ENCODE measurements around the gene ZFP36. TPM values are rescaled to one million over a fixed set of nuclear protein-coding genes. Genes with fewer than 3 reads are reported as not detected.

Gene ZFP36
- total and polyA plus RNA-seq, 4 experiments from 2014 or later, result 151 to 191 (median 158) TPM

DNA sequence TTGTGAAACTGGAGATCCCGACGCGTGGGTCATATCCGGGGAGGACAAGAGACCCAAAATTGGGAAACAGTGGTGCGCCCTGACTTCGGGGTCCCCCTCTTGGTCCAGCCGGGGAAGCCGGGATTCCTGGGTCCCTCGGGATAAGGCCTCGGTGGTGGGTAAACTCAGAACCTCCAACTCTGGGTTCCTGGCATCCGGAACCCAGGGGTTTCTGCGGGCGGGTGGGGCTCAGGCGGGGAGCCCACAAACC lies 688 bp downstream of the ZFP36 start:
- H3K36me3 ChIP-seq (ENCODE audit: insufficient read depth, low read length), result peaks cover 14% of the 10 kb centered on the region
- Mint-ChIP-seq H3K4me1 (peaks cover 33 to 95% (median 54%) of the 10 kb centered on the region in 4 donors), H3K4me3 (peak overlapping the region; percentile 88 to 99 (median 97)), H3K27me3 (peaks cover 0 to 7% of the 10 kb centered on the region in 2 donors), H3K9me3 (peaks cover 0 to 16% (median 0%) of the 10 kb centered on the region in 8 donors), H3K27ac (peak overlapping the region; percentile 99 to 100 (median 99)), H3K36me3 (peaks cover 22 to 53% of the 10 kb centered on the region in 2 donors)
- no peaks in the 10 kb centered on the region for H3K9me3 ChIP-seq (ENCODE audit: control insufficient read depth in 1 of 2, low read length in 2 of 2)
- peaks cover 62% of the 10 kb centered on the region for H3K4me1 ChIP-seq (ENCODE audit: insufficient read depth, low read length)
- POLR2A ChIA-PET (ENCODE audit: partially characterized antibody), result interaction anchor here (0.9 to 11.3 kb wide), 13 partner anchors 9 to 1343 kb away, joined by 3 to 276 read pairs (median 10); partner anchors contain the start of genes ACTMAP, GMFG, MED29 and PAF1
- peak in 1 of 5 donors; percentile 83 for DNase-seq
- peak overlapping the region; percentile 97 to 100 for H3K4me3 ChIP-seq (ENCODE audit: low read length in 2 of 2)
- CTCF ChIA-PET (ENCODE audit: partially characterized antibody), result interaction anchor here (1.8 to 4.3 kb wide), 2 partner anchors 10 to 28 kb away, joined by 8 to 54 read pairs; partner anchors contain the start of gene RPS16
- H3K27me3 ChIP-seq (ENCODE audit: insufficient read depth, low read length), result no peaks in the 10 kb centered on the region
- intact Hi-C loops (cut with micrococcal nuclease), result loop anchor here (2.0 kb wide), 1 partner anchor 557 kb away; no protein-coding TSS in a partner anchor
- peak overlapping the region; percentile 100 for H3K27ac ChIP-seq (ENCODE audit: low read depth, low read length)

DNA sequence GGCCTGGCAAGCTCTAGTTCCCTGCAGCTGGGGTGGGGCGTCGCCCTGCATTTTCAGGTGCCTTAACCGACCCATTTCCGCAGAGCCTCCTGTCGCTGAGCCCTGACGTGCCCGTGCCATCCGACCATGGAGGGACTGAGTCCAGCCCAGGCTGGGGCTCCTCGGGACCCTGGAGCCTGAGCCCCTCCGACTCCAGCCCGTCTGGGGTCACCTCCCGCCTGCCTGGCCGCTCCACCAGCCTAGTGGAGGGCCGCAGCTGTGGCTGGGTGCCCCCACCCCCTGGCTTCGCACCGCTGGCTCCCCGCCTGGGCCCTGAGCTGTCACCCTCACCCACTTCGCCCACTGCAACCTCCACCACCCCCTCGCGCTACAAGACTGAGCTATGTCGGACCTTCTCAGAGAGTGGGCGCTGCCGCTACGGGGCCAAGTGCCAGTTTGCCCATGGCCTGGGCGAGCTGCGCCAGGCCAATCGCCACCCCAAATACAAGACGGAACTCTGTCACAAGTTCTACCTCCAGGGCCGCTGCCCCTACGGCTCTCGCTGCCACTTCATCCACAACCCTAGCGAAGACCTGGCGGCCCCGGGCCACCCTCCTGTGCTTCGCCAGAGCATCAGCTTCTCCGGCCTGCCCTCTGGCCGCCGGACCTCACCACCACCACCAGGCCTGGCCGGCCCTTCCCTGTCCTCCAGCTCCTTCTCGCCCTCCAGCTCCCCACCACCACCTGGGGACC lies 1.2 kb downstream of the ZFP36 start:
- Histone ChIP-seq H3K36me3 (ENCODE audit: insufficient read depth, low read length) (peaks cover 14% of the 10 kb centered on the region), H3K4me3 (ENCODE audit: low read length in 2 of 2) (peak overlapping the region; percentile 97 to 100), H3K27me3 (ENCODE audit: insufficient read depth, low read length) (no peaks in the 10 kb centered on the region), H3K4me1 (ENCODE audit: insufficient read depth, low read length) (peaks cover 57% of the 10 kb centered on the region), H3K9me3 (ENCODE audit: control insufficient read depth in 1 of 2, low read length in 2 of 2) (no peaks in the 10 kb centered on the region), H3K27ac (ENCODE audit: low read depth, low read length) (peak overlapping the region; percentile 100)
- ChIA-PET CTCF (ENCODE audit: partially characterized antibody) (interaction anchor here (1.8 to 4.3 kb wide), 2 partner anchors 10 to 28 kb away, joined by 8 to 54 read pairs; partner anchors contain the start of gene RPS16), POLR2A (ENCODE audit: partially characterized antibody) (interaction anchor here (0.9 to 11.3 kb wide), 13 partner anchors 9 to 1343 kb away, joined by 3 to 276 read pairs (median 10); partner anchors contain the start of genes ACTMAP, GMFG, MED29 and PAF1)
- H3K9me3 Mint-ChIP-seq, result peaks cover 0 to 16% (median 0%) of the 10 kb centered on the region in 8 donors
- peaks cover 0 to 7% of the 10 kb centered on the region in 2 donors for H3K27me3 Mint-ChIP-seq
- H3K4me3 Mint-ChIP-seq, result peak overlapping the region; percentile 88 to 99 (median 97)
- DNase-seq, result peak in 4 of 5 donors; percentile 77 to 86 (median 84)
- H3K27ac Mint-ChIP-seq, result peak overlapping the region; percentile 99 to 100 (median 99)
- H3K4me1 Mint-ChIP-seq, result peaks cover 33 to 92% (median 50%) of the 10 kb centered on the region in 4 donors
- H3K36me3 Mint-ChIP-seq, result peaks cover 22 to 53% of the 10 kb centered on the region in 2 donors
- intact Hi-C loops (cut with micrococcal nuclease), result loop anchor here (2.0 kb wide), 1 partner anchor 557 kb away; no protein-coding TSS in a partner anchor

DNA sequence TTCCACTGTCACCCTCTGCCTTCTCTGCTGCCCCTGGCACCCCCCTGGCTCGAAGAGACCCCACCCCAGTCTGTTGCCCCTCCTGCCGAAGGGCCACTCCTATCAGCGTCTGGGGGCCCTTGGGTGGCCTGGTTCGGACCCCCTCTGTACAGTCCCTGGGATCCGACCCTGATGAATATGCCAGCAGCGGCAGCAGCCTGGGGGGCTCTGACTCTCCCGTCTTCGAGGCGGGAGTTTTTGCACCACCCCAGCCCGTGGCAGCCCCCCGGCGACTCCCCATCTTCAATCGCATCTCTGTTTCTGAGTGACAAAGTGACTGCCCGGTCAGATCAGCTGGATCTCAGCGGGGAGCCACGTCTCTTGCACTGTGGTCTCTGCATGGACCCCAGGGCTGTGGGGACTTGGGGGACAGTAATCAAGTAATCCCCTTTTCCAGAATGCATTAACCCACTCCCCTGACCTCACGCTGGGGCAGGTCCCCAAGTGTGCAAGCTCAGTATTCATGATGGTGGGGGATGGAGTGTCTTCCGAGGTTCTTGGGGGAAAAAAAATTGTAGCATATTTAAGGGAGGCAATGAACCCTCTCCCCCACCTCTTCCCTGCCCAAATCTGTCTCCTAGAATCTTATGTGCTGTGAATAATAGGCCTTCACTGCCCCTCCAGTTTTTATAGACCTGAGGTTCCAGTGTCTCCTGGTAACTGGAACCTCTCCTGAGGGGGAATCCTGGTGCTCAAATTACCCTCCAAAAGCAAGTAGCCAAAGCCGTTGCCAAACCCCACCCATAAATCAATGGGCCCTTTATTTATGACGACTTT lies 2.0 kb downstream of the ZFP36 start:
- H3K4me3 ChIP-seq (ENCODE audit: low read length in 2 of 2), result peak overlapping the region; percentile 97 to 100
- H3K9me3 ChIP-seq (ENCODE audit: control insufficient read depth in 1 of 2, low read length in 2 of 2), result no peaks in the 10 kb centered on the region
- H3K27me3 ChIP-seq (ENCODE audit: insufficient read depth, low read length), result no peaks in the 10 kb centered on the region
- H3K9me3 Mint-ChIP-seq, result peaks cover 0 to 16% (median 0%) of the 10 kb centered on the region in 8 donors
- H3K27ac ChIP-seq (ENCODE audit: low read depth, low read length), result peak overlapping the region; percentile 100
- intact Hi-C loops (cut with micrococcal nuclease), result no loop called here
- H3K27ac Mint-ChIP-seq, result peak overlapping the region; percentile 99 to 100 (median 99)
- POLR2A ChIA-PET (ENCODE audit: partially characterized antibody), result interaction anchor here (0.6 to 11.3 kb wide), 14 partner anchors 10 to 1342 kb away, joined by 3 to 276 read pairs (median 7); partner anchors contain the start of genes ACTMAP, EID2B, GMFG and MED29
- H3K36me3 ChIP-seq (ENCODE audit: insufficient read depth, low read length), result peaks cover 14% of the 10 kb centered on the region
- H3K36me3 Mint-ChIP-seq, result peaks cover 22 to 53% of the 10 kb centered on the region in 2 donors
- CTCF ChIA-PET (ENCODE audit: partially characterized antibody), result interaction anchor here (1.8 to 4.3 kb wide), 2 partner anchors 11 to 27 kb away, joined by 8 to 54 read pairs; partner anchors contain the start of gene RPS16
- peaks cover 33 to 85% (median 48%) of the 10 kb centered on the region in 4 donors for H3K4me1 Mint-ChIP-seq
- H3K27me3 Mint-ChIP-seq, result peaks cover 0 to 7% of the 10 kb centered on the region in 2 donors
- peaks cover 50% of the 10 kb centered on the region for H3K4me1 ChIP-seq (ENCODE audit: insufficient read depth, low read length)
- peak overlapping the region; percentile 88 to 99 (median 97) for H3K4me3 Mint-ChIP-seq
- DNase-seq, result peak; percentile 48 to 74 (median 59)

DNA sequence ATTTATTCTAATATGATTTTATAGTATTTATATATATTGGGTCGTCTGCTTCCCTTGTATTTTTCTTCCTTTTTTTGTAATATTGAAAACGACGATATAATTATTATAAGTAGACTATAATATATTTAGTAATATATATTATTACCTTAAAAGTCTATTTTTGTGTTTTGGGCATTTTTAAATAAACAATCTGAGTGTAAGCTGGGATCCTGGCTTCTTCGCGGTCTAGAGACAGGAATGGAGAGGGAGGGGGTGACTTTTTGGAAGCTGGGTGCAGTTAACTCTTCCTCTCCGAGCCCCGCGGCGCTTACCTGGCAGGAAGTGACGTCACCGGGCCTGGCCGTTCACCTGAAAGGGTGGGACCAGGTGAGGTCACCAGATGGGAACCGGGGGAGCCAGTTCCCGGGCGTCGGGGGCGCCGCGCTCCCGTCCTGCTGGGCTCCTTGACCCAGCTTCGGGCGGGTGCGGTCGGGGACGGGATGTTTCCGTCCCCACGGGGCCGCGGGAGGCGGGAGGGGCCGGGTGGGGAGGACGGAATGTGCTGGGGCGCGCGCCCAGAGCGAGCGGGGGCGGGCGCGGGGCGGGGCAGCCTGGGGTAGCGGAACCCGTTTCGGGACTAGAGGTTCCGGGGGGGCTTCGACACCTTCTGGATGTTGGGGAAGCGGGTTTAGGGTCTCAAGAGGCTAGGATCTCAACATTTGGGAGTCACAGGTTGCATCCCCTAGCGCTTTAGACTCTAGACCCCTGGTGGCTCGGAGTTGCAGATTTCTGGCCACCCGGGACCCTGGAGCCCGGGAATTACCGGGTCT lies 2.8 kb downstream of the ZFP36 start:
- DNase-seq, result peak; percentile 84 to 95 (median 85)
- Mint-ChIP-seq H3K4me1 (peaks cover 36 to 85% (median 47%) of the 10 kb centered on the region in 4 donors), H3K27me3 (peaks cover 0 to 7% of the 10 kb centered on the region in 2 donors), H3K4me3 (peak overlapping the region; percentile 88 to 99 (median 97)), H3K9me3 (peaks cover 0 to 16% (median 0%) of the 10 kb centered on the region in 8 donors), H3K36me3 (peaks cover 22 to 60% of the 10 kb centered on the region in 2 donors), H3K27ac (peak overlapping the region; percentile 99 to 100 (median 100))
- peaks cover 15% of the 10 kb centered on the region for H3K36me3 ChIP-seq (ENCODE audit: insufficient read depth, low read length)
- peaks cover 51% of the 10 kb centered on the region for H3K4me1 ChIP-seq (ENCODE audit: insufficient read depth, low read length)
- H3K27ac ChIP-seq (ENCODE audit: low read depth, low read length), result peak overlapping the region; percentile 100
- H3K4me3 ChIP-seq (ENCODE audit: low read length in 2 of 2), result peak overlapping the region; percentile 52 to 97
- no peaks in the 10 kb centered on the region for H3K27me3 ChIP-seq (ENCODE audit: insufficient read depth, low read length)
- intact Hi-C loops (cut with micrococcal nuclease), result no loop called here
- no peaks in the 10 kb centered on the region for H3K9me3 ChIP-seq (ENCODE audit: control insufficient read depth in 1 of 2, low read length in 2 of 2)
- ChIA-PET CTCF (ENCODE audit: partially characterized antibody) (interaction anchor here (4.3 kb wide), 1 partner anchor 12 kb away, joined by 54 read pairs; no protein-coding TSS in a partner anchor), POLR2A (ENCODE audit: partially characterized antibody) (interaction anchor here (0.6 to 11.3 kb wide), 7 partner anchors 11 to 123 kb away, joined by 3 to 276 read pairs (median 21); partner anchors contain the start of genes EID2B, GMFG, MED29 and PAF1)

DNA sequence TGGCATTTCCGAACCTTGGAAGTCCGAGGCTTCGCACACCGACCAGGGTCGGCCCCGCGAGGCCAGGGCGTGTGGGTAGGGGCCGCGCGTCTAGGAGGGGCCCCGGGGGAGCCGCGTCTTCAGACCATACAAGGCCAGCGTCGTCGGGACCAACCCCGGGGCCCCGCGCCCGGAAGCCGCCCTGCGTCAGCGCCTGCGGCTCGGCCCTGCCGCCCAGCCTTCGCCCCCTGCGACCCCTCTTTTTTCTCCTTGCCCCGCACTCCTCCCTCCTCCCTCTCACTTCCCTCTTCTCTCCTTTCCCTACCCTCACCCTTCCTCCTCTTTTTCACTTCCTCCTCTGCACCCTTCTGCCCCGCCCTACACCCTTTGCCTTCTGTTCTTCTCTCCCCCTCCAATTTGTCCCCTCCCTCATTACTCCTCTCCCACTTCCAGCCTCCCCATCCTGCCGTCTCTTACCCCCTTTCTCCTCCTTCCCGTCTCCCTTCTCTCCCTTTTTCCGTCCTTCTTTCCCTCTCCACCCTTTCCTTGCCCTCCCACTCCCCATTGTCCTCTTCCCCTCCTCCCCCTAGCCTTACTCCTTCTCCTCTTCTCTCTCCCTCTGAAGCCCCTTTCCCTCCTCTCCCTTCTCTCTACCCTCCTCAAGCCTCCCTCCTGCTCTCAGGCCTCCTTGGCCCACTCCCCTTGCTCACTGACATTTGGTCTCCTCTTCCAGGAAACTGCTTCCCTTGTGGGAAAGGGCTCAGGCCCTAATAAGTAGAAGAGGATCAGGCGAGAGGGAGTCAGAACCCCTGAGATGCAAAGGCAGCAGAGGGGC lies 3.6 kb downstream of the ZFP36 start:
- ChIA-PET POLR2A (ENCODE audit: partially characterized antibody) (interaction anchor here (1.3 to 11.3 kb wide), 6 partner anchors 11 to 122 kb away, joined by 4 to 384 read pairs (median 116); partner anchors contain the start of genes EID2B, GMFG, MED29 and PAF1), CTCF (ENCODE audit: partially characterized antibody) (no interaction called here)
- Mint-ChIP-seq H3K4me3 (peak overlapping the region; percentile 75 to 98 (median 90)), H3K9me3 (peaks cover 0 to 16% (median 0%) of the 10 kb centered on the region in 8 donors), H3K36me3 (peaks cover 22 to 63% of the 10 kb centered on the region in 2 donors), H3K27me3 (peaks cover 0 to 7% of the 10 kb centered on the region in 2 donors), H3K27ac (peak overlapping the region; percentile 94 to 100 (median 99)), H3K4me1 (peaks cover 31 to 80% (median 43%) of the 10 kb centered on the region in 4 donors)
- peak overlapping the region; percentile 52 to 68 for H3K4me3 ChIP-seq (ENCODE audit: low read length in 2 of 2)
- peak; percentile 75 to 87 (median 78) for DNase-seq
- H3K4me1 ChIP-seq (ENCODE audit: insufficient read depth, low read length), result peaks cover 43% of the 10 kb centered on the region
- H3K27me3 ChIP-seq (ENCODE audit: insufficient read depth, low read length), result no peaks in the 10 kb centered on the region
- intact Hi-C loops (cut with micrococcal nuclease), result no loop called here
- peak overlapping the region; percentile 100 for H3K27ac ChIP-seq (ENCODE audit: low read depth, low read length)
- no peaks in the 10 kb centered on the region for H3K9me3 ChIP-seq (ENCODE audit: control insufficient read depth in 1 of 2, low read length in 2 of 2)
- peaks cover 18% of the 10 kb centered on the region for H3K36me3 ChIP-seq (ENCODE audit: insufficient read depth, low read length)

All from CD4-positive, alpha-beta memory T cell (primary cell).